GM13977 (cell line): Measurements from ENCODE around the gene ASIC2.

Experiments used
- DNase-seq: peaks from one replicate; pipeline ENCODE4 v3.0.0; 2012; ENCODE audit warnings: low spot score
- in situ Hi-C: fragments of 300-500 bp; cut with MboI; formaldehyde crosslinking; loops from one replicate; pipeline ENCODE4 v1.12.0; 2022; ENCODE audit warnings: low sequenced_read_pairs, low pct_unique_long_range_greater_than_20kb, mixed read lengths, inconsistent platforms; ENCODE audit not compliant: unreplicated experiment
- TF ChIP-seq, protein P1 (sequence below): IDR thresholded peaks from 2 replicates; pipeline ENCODE4 v1.5.1; 2012; ENCODE audit warnings: mild to moderate bottlenecking, control low read depth; ENCODE audit not compliant: insufficient read depth; ENCODE audit errors: extremely low read depth, missing control alignments

ASIC2 gene

DNA sequence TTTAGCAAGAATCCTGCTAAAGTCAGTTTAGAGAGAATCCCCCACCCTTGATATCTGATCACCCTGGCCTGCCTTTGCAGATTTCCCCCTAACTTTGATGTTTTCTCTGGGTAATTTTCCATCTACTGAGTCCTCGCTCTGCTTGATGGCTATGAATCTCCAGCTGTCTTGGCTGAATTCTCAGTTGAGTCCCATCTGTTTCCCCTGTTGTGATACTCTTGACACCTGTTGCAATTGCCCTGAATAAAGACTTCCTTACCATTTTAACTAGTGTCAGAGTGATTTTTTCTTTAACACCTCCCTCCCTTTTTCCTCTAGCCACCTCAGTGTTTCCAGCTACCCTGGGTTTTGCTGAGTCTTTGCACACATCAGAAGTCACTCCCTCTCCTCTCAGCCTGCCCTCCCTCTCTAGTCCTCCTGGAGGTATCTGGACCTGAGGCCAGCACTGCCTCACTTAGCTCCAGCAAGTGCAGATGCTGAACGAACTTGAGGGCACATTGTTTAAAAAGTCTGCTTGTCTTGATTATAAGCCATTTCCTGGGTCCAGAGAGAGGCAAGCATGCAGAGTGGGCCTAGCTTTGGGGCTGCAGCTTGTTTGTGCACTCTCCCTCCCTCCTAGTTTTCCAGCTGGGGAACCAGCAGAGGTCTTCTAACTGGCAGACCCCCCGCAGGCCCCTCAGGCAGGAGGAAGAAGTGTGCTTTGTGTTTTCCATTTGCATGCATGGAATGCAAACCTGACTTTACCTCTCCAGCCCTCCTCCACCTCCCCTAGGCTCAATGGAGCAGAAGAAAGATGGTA is 268.2 kb downstream of the ASIC2 start:
- TF ChIP-seq, protein P1, sequence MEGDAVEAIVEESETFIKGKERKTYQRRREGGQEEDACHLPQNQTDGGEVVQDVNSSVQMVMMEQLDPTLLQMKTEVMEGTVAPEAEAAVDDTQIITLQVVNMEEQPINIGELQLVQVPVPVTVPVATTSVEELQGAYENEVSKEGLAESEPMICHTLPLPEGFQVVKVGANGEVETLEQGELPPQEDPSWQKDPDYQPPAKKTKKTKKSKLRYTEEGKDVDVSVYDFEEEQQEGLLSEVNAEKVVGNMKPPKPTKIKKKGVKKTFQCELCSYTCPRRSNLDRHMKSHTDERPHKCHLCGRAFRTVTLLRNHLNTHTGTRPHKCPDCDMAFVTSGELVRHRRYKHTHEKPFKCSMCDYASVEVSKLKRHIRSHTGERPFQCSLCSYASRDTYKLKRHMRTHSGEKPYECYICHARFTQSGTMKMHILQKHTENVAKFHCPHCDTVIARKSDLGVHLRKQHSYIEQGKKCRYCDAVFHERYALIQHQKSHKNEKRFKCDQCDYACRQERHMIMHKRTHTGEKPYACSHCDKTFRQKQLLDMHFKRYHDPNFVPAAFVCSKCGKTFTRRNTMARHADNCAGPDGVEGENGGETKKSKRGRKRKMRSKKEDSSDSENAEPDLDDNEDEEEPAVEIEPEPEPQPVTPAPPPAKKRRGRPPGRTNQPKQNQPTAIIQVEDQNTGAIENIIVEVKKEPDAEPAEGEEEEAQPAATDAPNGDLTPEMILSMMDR, result no peak
- in situ Hi-C loops, result no loop called here
- DNase-seq, result no peak

DNA sequence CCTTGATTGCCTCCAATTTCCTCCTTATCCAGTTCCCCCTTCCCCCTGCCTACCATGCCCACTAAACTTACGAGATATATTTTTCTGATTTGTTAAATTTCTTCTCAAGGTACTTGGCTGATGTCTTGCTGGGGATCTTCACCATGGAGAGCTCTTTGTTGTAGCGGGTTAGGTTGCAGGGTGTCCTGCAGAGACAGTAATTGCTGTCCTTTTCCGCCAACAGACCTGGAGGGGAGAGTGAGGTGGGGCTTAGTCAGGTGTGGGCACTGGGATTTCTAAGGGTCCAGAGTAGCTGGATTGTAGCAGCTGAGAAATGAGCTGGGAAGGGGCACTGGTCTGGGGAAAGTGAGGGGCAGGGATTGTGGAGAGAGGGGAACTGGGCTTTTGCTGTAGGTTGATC is 269.3 kb downstream of the ASIC2 start:
- DNase-seq, result no peak
- TF ChIP-seq, protein P1, result no peak
- in situ Hi-C loops, result no loop called here

DNA sequence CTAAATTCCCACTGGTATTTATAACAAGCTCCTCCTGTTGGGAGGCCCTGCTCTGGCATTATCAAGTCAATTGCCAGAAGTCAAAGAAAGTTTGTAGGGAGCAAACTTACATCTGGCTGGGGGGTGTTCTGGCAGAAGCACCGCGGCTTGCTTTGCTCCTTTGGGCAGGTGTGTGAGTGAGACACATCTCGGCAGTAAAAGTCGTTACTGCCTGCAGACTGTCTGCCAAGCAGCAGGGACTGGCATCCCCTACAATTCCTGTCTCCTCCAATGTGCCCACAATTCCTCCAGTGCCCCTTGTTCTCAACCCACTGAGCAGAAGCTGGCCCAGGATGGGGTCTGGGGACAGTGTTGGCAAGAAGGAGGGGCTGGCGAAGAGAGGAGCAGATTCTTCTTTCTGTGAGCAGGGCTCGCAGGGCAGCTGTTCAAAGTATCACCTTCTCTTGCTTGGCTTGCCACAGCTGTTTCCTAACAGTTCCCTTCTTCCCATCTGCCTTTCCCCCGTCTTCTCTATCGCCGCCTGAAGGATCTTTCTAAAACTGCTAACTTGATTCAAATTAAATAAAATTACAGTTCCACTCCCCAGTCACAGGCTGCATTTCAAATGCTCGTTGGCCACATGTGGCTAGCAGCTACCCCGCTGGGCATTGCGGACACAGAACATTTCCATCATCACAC is 271.2 kb downstream of the ASIC2 start:
- DNase-seq, result no peak
- TF ChIP-seq, protein P1, result no peak
- in situ Hi-C loops, result no loop called here

DNA sequence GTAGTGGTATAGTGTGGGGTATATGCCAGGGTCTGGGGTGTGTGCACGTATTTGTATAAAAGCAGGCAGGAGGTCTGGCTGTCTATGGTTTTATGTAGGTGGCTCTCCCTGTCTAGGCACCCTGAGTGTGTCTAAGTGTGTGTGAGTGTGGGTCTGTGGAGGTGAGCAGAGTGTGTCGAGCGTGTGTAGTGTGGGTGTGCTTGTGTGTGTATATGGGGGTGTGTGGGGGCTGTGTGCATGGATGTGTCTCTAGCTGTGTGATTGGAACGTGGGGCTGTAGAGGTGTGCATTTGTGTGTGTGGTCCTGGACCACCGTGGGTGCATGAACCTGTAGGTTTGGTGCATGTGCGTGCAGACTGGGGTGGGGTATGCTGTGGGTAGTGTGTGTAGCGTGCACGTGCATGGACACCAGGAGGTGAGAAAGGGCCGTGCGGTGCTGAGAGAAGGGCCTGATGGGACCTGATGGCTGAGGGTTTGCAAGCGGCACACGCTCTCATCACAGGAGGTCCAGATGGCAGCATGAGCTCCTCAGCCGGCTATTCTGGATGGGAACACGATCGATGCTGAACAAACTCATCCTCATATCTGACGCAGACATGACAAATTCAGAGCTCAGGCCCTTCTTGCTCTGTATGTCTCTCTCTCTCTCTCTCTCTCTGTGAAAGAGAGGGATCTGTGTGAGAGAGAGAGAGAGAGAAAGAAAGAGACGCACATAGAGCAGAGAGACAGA is 273.8 kb downstream of the ASIC2 start:
- in situ Hi-C loops, result no loop called here
- TF ChIP-seq, protein P1, result no peak
- DNase-seq, result no peak

DNA sequence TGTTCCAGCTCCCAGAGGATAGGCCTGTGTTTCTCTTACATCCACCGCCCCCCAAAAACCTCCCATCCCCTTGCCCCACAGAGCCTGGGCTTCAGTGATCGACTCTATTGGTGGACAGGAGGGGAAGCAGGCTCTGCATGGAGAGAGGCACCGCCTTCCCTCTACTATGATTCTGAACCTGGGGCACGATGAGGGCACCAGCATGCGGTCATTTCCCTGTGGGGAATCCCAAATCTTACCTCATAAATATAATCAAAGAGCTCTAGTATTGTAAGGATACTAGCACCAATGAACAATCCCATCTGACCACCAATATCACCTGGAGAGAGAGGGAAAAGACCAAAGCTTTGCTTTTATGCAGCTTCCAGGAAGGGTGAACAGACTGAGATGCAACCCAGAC is 275.7 kb downstream of the ASIC2 start:
- DNase-seq, result no peak
- TF ChIP-seq, protein P1, result no peak
- in situ Hi-C loops, result no loop called here

DNA sequence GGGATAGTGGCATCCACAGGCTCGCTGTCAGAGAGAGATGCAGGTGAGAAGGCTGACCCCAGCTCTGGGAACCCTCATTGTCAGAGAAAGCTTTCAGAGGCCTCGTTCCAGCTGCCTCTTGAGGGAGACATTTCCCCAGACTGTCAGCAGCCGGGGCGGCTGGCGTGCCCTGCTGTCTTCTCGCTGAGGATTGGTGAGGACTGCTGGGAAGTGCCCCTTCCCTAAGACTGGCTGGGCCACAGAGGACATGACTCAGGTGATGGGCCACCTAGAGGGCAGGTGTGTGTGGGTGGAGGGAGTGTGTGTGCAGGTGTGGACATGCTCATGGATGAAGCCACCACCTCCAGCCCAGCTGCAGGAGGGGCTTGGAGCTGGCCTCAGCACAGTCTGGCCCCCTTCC is 276.2 kb downstream of the ASIC2 start:
- in situ Hi-C loops, result no loop called here
- TF ChIP-seq, protein P1, result no peak
- DNase-seq, result no peak
